Stimulated activated naive CD4-positive, alpha-beta T cell treated with Interleukin-2 at 50 U/mL for 16 hours (primary cell): ENCODE measurements around the gene ADH1C.

Experiments
- DNase-seq: peaks from one replicate; lab custom pipeline; 2025; lab: John Stamatoyannopoulos, UW

Gene ADH1C

GRCh38 chr4:99301376-99302164, 51.0 kb downstream of the ADH1C start:
- no peak for DNase-seq

- no peak for DNase-seq
Observed at GRCh38 chr4:99300934-99301333, 51.6 kb downstream of the ADH1C start.

- no peak for DNase-seq
Observed at GRCh38 chr4:99293357-99293756, 59.2 kb downstream of the ADH1C start.

- DNase-seq: no peak
Observed at GRCh38 chr4:99290848-99291786, 61.4 kb downstream of the ADH1C start, which contains the start of gene ADH1A. ADH1A (minus strand) TSS chr4:99290985; CDS start chr4:99290914, 71 bp downstream.
